ENCODE measurements around the gene PRR19.

The PRR19 gene

GRCh38 chr19:42301646-42302203 lies at the start of gene PRR19:
TSS of gene PRR19 (plus strand) at chr19:42302132. CDS start at chr19:42309585, 7,453 bp downstream.
- Histone ChIP-seq H3K27me3 (ENCODE audit: low read depth, low read length) (no peaks in the 10 kb centered on the region), H3K27ac (ENCODE audit: low read length) (peak within 1 kb of the TSS; percentile 59), H4K20me1 (ENCODE audit: insufficient read depth, low read length) (no peaks in the 10 kb centered on the region), H3K9ac (ENCODE audit: low read length) (peak within 1 kb of the TSS; percentile 87), H3K4me2 (ENCODE audit: low read length) (peak within 1 kb of the TSS; percentile 96), H3K79me2 (ENCODE audit: low read length) (peaks cover 7% of the 10 kb centered on the region), H3K9me3 (ENCODE audit: insufficient read depth, low read length) (no peaks in the 10 kb centered on the region), H2AFZ (ENCODE audit: low read depth, low read length) (peak within 1 kb of the TSS; percentile 88), H3K4me3 (ENCODE audit: low read length) (peak within 1 kb of the TSS; percentile 98), H3K4me1 (ENCODE audit: low read length) (peaks cover 17% of the 10 kb centered on the region), H3K36me3 (replicated peaks; ENCODE audit: low read depth, low read length) (peaks cover 6% of the 10 kb centered on the region)
- TF ChIP-seq CTCF (IDR thresholded peaks at IDR 0.05; ENCODE audit: low read depth, low read length) (no peak), EZH2phosphoT487 (IDR thresholded peaks at IDR 0.05; ENCODE audit: low read depth) (no peak)

- H3K27ac ChIP-seq (ENCODE audit: low read length): peak overlapping the region; percentile 65
- peaks cover 55% of the 10 kb centered on the region for H3K79me2 ChIP-seq (ENCODE audit: low read length)
- TF ChIP-seq EZH2phosphoT487 (IDR thresholded peaks at IDR 0.05; ENCODE audit: low read depth) (no peak), CTCF (IDR thresholded peaks at IDR 0.05; ENCODE audit: low read depth, low read length) (no peak)
- peak overlapping the region; percentile 83 for H3K9ac ChIP-seq (ENCODE audit: low read length)
- no peaks in the 10 kb centered on the region for H3K9me3 ChIP-seq (ENCODE audit: insufficient read depth, low read length)
- peaks cover 11% of the 10 kb centered on the region; the same call in 1 of the 2 replicates for H3K27me3 ChIP-seq (ENCODE audit: low read depth, low read length)
- peaks cover 17% of the 10 kb centered on the region for H3K4me1 ChIP-seq (ENCODE audit: low read length)
- H2AFZ ChIP-seq (ENCODE audit: low read depth, low read length): no peak overlapping the region
- peak overlapping the region; percentile 93 for H3K4me3 ChIP-seq (ENCODE audit: low read length)
- peaks cover 7% of the 10 kb centered on the region for H3K36me3 ChIP-seq (replicated peaks; ENCODE audit: low read depth, low read length)
- peaks cover 31% of the 10 kb centered on the region for H4K20me1 ChIP-seq (ENCODE audit: insufficient read depth, low read length)
- H3K4me2 ChIP-seq (ENCODE audit: low read length): peak overlapping the region; percentile 97
These were observed 49.3 kb upstream of the PRR19 start for GRCh38 chr19:42252365-42253244.

- peaks cover 55% of the 10 kb centered on the region for H3K79me2 ChIP-seq (ENCODE audit: low read length)
- H3K9me3 ChIP-seq (ENCODE audit: insufficient read depth, low read length): no peaks in the 10 kb centered on the region
- H3K27ac ChIP-seq (ENCODE audit: low read length): peak overlapping the region; percentile 83
- H2AFZ ChIP-seq (ENCODE audit: low read depth, low read length): no peak overlapping the region
- peak overlapping the region; percentile 93 for H3K4me3 ChIP-seq (ENCODE audit: low read length)
- peaks cover 31% of the 10 kb centered on the region for H4K20me1 ChIP-seq (ENCODE audit: insufficient read depth, low read length)
- H3K4me1 ChIP-seq (ENCODE audit: low read length): peaks cover 17% of the 10 kb centered on the region
- TF ChIP-seq EZH2phosphoT487 (IDR thresholded peaks at IDR 0.05; ENCODE audit: low read depth) (no peak), CTCF (IDR thresholded peaks at IDR 0.05; ENCODE audit: low read depth, low read length) (no peak)
- H3K4me2 ChIP-seq (ENCODE audit: low read length): peak overlapping the region; percentile 97
- H3K27me3 ChIP-seq (ENCODE audit: low read depth, low read length): peaks cover 11% of the 10 kb centered on the region; the same call in 1 of the 2 replicates
- peak overlapping the region; percentile 96 for H3K9ac ChIP-seq (ENCODE audit: low read length)
- H3K36me3 ChIP-seq (replicated peaks; ENCODE audit: low read depth, low read length): peaks cover 7% of the 10 kb centered on the region
These were observed 48.5 kb upstream of the PRR19 start for GRCh38 chr19:42253245-42254088.
